ENCODE data around the gene PSMC5. TPM values are rescaled to one million over a fixed set of nuclear protein-coding genes. Genes with fewer than 3 reads are reported as not detected.

The PSMC5 gene
- total RNA-seq, 1 donor from 2014 or later, result 178 TPM

GRCh38 chr17:63800783-63801182 lies 26.4 kb upstream of the PSMC5 start:
- DNase-seq (ENCODE audit: low read depth, low spot score), result no peak
- Mint-ChIP-seq H3K4me1 (no peaks in the 10 kb centered on the region), H3K9me3 (no peaks in the 10 kb centered on the region), H3K27me3 (ENCODE audit: low read depth) (no peaks in the 10 kb centered on the region), H3K36me3 (ENCODE audit: low read depth) (peaks cover 9% of the 10 kb centered on the region), H3K27ac (ENCODE audit: unreplicated experiment) (no peak overlapping the region), H3K4me3 (no peak overlapping the region)
- no peak for TF ChIP-seq CTCF (conservative IDR thresholded peaks at IDR 0.05)

- no peak for TF ChIP-seq CTCF (conservative IDR thresholded peaks at IDR 0.05)
- no peaks in the 10 kb centered on the region for H3K9me3 Mint-ChIP-seq
- no peak overlapping the region for H3K4me3 Mint-ChIP-seq
- peaks cover 17% of the 10 kb centered on the region for H3K36me3 Mint-ChIP-seq (ENCODE audit: low read depth)
- no peak overlapping the region for H3K27ac Mint-ChIP-seq (ENCODE audit: unreplicated experiment)
- DNase-seq (ENCODE audit: low read depth, low spot score), result no peak
- no peaks in the 10 kb centered on the region for H3K27me3 Mint-ChIP-seq (ENCODE audit: low read depth)
- no peaks in the 10 kb centered on the region for H3K4me1 Mint-ChIP-seq
Observed at GRCh38 chr17:63804328-63804727, 22.9 kb upstream of the PSMC5 start.

- DNase-seq (ENCODE audit: low read depth, low spot score), result no peak
- Mint-ChIP-seq H3K9me3 (no peaks in the 10 kb centered on the region), H3K4me1 (no peaks in the 10 kb centered on the region), H3K36me3 (ENCODE audit: low read depth) (peaks cover 17% of the 10 kb centered on the region), H3K27ac (ENCODE audit: unreplicated experiment) (no peak overlapping the region), H3K27me3 (ENCODE audit: low read depth) (no peaks in the 10 kb centered on the region), H3K4me3 (no peak overlapping the region)
- no peak for TF ChIP-seq CTCF (conservative IDR thresholded peaks at IDR 0.05)
Observed at GRCh38 chr17:63805591-63805990, 21.6 kb upstream of the PSMC5 start.

- TF ChIP-seq CTCF (conservative IDR thresholded peaks at IDR 0.05), result no peak
- Mint-ChIP-seq H3K36me3 (ENCODE audit: low read depth) (peaks cover 24% of the 10 kb centered on the region), H3K27me3 (ENCODE audit: low read depth) (no peaks in the 10 kb centered on the region), H3K27ac (ENCODE audit: unreplicated experiment) (no peak overlapping the region), H3K9me3 (no peaks in the 10 kb centered on the region), H3K4me1 (no peaks in the 10 kb centered on the region), H3K4me3 (no peak overlapping the region)
- no peak for DNase-seq (ENCODE audit: low read depth, low spot score)
Observed at GRCh38 chr17:63809970-63810369, 17.3 kb upstream of the PSMC5 start.

GRCh38 chr17:63816123-63816522 lies 11.1 kb upstream of the PSMC5 start:
- H3K4me1 Mint-ChIP-seq, result no peaks in the 10 kb centered on the region
- no peaks in the 10 kb centered on the region for H3K27me3 Mint-ChIP-seq (ENCODE audit: low read depth)
- peaks cover 17% of the 10 kb centered on the region for H3K36me3 Mint-ChIP-seq (ENCODE audit: low read depth)
- H3K4me3 Mint-ChIP-seq, result no peak overlapping the region
- no peaks in the 10 kb centered on the region for H3K9me3 Mint-ChIP-seq
- no peak for TF ChIP-seq CTCF (conservative IDR thresholded peaks at IDR 0.05)
- no peak overlapping the region for H3K27ac Mint-ChIP-seq (ENCODE audit: unreplicated experiment)
- no peak for DNase-seq (ENCODE audit: low read depth, low spot score)

GRCh38 chr17:63816669-63817068 lies 10.6 kb upstream of the PSMC5 start:
- Mint-ChIP-seq H3K36me3 (ENCODE audit: low read depth) (peaks cover 15% of the 10 kb centered on the region), H3K4me1 (no peaks in the 10 kb centered on the region), H3K9me3 (no peaks in the 10 kb centered on the region)

More at GRCh38 chr17:63816669-63817068, 10.6 kb upstream of the PSMC5 start:
- Mint-ChIP-seq H3K4me3 (no peak overlapping the region), H3K27ac (ENCODE audit: unreplicated experiment) (no peak overlapping the region), H3K27me3 (ENCODE audit: low read depth) (no peaks in the 10 kb centered on the region)
- DNase-seq (ENCODE audit: low read depth, low spot score), result no peak
- TF ChIP-seq CTCF (conservative IDR thresholded peaks at IDR 0.05), result no peak
